M059J (cell line): Measurements from ENCODE around the gene SPRR4. TPM values are rescaled to one million over a fixed set of nuclear protein-coding genes. Genes with fewer than 3 reads are reported as not detected.
"Not testable (repeated sequence)": the region's sequence is repeated elsewhere in the genome, so short reads cannot be mapped to it uniquely, and the experiment has no call there.

Experiments used
- DNase-seq: peaks from one replicate; pipeline ENCODE4 v3.0.0-alpha.2; 2012; ENCODE audit warnings: low read depth
- total RNA-seq: library from RNA; depleted of rRNA; stranded (reverse); fragments of >200 nt; shearing (Covaris generic); gene quantifications from 2 replicates; pipeline ENCODE4 v1.2.3, GENCODE V29; 2014

SPRR4 gene
- total RNA-seq, 1 experiment from 2014 or later: not detected

DNA sequence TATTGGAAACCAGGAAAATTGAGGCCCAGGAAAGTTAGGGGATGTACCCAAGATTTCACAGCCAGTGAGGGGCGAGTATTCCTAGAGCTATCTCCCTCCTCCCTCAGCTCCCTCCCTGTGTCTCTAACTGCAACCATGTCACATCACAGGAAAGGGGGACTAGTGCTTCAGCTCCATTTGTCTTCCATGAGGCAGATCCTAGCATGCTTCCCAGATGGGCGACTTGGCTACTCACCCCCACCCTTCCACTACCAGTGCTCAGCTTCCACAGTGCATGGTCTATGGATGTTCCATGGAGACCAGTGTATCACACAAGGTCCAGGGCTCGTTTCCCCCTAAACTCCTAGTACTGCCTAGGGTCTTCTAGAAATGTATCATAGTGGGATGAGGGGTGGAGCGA, 4.6 kb upstream of the SPRR4 start:
- no peak for DNase-seq

DNA sequence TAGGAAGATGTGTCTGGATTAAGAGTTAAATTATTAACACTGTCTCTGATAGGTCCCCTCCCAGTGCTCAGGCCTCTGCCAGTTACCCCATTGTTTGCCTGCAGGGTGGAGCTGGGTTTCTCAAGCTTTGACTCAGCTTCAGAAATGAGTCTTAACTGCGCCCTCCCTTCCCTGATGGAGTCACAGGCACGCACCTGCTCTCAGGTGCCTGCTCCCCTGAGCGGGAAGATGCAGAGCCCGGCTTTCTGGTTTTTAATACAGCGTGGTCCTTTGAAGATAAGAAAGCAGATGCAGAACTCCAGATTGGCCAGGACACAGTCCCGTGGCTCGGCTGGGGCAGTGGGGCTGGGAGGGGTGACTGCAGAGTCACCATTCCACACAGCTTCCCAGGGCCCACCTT, 3.2 kb upstream of the SPRR4 start:
- no peak for DNase-seq

DNA sequence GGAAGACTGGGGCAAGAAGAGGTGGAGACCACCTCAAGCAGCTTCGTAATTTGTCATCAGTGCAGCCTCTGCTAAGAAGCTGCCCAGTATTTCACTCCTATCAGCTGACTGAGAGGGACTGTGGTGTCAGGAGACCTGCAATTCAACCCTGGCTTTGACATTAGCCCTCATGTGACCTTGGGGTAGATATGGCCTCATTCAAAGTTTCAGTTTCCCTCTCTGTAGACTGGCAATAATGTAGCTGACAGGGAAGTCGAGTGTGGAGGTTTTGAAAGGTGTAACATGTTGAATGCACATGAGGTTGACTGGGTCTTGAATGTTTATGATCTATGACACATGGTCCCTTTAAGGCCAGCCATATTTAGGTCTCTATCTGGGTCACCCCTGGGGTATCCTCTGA, 2.2 kb upstream of the SPRR4 start:
- DNase-seq: no peak

DNA sequence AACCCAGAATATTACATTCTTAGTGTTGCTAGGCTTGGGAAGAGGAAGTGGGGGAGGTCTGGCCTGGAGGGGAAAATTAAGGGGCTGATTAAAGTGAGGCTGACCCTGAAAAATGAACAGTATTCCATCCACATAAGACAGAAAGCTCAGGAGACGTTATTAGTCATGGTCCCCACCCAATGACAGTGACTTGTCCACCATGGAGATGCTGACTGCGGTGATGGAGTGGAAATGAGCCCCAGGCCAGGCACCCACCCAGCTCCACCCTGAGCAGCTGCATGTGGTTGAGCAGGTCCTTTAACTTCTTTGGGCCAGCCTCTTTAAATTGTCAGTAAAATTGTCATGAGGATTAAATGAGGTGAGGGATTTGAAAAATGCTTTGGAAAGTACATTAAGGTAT, 1.4 kb upstream of the SPRR4 start:
- no peak for DNase-seq

DNA sequence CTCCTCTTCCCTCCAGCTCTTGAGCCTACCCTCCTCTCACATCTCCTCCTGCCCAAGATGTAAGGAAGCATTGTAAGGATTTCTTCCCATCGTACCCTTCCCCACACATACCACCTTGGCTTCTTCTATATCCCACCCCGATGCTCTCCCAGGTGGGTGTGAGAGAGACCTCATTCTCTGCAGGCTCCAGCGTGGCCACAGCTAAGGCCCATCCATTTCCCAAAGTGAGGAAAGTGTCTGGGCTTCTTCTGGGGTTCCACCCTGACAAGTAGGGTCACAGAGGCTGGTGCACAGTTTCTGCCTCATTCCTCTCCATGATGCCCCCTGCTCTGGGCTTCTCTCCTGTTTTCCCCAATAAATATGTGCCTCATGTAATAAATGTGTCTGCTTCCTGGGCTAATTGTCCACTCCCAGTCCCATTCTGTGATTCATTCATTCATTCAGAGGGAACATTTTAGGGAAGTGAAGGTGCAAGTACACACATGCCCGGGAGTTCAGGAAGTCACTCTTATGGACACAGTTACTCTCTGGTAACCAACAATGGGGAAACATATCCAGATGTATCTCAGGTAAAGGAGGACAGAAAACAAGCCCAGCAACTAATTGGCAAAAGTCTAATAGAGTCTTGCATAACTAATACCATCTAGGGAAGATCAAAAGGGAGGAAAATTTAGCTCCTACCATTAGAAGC, 1.9 kb downstream of the SPRR4 start:
- DNase-seq: no peak

DNA sequence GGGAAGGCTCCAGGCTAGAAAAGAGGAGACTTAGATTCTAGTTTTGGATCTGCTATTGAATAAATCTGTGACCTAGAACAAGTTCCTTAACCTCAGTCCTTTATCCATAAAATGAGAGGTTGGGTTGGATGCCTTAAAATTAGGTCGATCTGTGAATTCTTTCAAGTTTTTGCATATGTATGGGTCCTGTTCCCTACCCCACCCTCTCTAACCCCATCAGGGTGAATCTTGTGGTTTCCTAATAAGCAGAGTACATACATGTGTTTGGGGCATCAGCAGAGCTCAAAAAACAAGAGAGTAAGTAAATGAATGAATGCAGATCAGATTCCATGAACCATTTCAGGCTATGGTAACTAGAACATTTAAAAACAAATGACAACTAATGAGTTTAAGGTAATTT, 6.2 kb downstream of the SPRR4 start:
- no peak for DNase-seq

DNA sequence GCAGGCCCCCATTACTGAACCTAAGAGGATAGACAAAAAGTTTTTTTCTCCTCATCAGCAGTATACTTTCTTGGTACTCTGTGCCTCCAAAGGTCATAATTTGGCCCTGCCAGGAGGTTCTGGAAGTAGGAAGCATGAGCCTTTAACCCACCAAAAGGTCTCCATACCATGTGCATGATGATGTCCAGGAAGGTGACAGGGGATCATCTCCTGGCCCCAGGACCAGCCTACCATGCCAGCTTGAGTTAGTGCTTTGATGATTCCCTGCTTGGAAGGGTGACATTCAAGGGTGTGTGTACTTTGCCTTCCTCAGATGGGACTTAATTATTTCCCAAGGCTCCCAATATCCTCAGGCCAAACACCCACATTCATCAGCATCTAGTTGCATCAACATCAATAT, 7.2 kb downstream of the SPRR4 start:
- DNase-seq: no peak

DNA sequence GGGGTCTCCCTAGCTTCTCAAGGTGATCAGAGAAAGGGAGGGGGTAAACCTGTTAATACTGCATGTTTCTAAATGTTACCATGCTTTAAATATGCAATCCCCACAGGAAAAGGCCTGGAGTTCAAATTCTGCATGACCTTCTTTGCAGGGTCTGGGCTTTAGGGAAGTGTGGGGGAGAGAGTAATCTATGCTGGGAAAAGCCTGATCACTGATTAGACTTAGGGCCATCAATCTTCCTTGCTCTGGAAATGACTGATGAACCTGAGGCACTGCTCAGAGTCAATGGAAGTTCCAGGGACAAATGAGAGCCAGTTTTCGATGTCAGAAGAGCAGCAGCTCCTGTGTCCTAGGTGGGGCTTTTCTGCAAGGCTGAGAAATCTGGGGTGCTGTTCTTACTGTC, 10.2 kb downstream of the SPRR4 start:
- no peak for DNase-seq

DNA sequence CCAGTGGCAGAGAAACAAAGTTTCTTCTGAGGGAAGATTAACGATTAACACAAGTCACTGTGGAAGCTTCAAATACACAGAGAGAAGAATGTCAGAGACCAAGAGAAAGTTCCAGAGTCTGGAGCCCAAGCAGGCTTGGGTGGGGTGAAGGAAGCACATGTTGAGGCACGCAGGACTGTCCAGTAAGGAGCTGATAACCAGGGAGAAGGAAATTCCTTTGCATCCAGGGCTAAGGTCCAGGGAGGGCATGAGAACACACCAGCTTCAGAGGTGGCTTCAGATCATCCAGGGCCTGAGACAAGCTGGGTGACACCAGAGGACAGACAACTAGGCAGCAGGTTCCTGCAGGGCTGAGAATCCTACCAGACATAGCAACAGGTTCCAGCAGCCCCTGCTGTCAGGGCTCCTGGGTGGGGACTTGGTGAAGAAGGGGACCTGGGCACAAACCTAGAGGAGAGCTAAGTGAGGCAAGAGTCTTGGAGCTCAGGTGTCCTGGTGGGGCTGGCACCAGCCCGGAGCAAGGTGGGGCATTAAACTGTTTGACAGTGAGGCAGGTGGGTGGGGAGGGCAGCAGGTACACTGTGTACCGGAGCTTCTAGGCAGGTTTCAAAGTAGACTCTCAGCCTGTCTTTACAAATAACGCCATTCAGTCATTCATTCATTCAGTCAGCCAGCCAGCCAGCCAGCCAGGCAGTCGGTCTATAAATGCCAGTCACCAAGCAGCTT, 10.9 kb downstream of the SPRR4 start:
- no peak for DNase-seq

DNA sequence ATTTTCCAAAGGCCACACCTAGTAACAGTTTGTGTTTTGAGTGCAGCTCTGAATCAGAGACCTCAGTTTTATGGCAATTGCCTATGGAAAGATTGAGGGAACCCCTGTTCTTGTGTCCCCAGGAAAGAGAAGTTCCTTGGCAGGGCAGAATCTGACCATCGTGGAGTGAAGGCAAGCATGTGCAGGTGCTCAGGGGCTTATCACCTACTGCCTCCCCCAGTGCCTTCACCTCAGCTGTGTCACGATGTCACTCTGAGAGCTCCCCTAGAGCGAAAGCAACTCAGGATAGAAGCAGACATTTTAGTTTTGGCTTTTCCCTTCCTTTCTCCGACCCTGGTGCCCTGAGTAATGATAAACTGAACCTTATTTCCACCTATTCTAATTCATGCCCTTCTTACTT, 11.6 kb downstream of the SPRR4 start:
- DNase-seq: no peak

DNA sequence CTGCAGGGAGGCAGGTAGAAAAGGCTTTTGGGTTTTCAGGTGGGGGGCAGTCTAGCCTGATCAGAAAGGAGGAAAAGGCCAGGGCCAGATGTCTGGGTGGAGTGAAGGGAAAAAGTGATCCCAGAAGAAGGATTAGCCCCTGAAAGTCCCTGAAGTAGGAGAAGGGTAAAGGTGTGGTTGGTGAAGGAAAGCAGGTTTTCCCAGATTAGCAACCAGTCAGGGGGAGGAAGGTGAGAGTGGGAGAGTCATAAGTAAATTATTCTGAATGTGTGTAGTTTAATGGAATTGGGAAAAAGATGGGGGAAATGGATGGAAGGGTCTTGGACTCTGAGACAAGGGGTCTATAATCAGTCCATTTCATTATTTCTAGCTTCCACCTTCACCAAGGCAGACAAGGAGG, 12.8 kb downstream of the SPRR4 start:
- DNase-seq: no peak

DNA sequence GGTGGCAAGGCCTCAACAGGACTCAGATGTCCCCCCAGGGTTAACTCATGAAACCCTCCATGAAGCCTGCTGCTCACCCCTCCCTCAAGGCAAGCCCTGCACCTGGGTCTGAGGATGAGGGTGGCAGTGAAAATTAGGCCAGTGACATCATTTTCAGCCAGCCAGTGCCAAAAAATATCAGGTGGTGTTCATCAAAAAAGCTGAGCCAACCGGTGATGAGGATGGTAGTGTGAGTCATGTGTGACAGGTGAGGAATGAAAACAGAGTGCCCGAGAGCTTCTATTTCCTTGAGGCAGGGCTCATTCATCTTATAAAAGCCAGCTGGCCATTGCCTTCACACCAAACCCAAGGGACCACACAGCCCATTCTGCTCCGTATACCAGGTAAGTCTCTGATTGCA, 13.3 kb downstream of the SPRR4 start, which contains the start of gene SPRR1A:
Gene SPRR1A (plus strand): TSS at position 339 of the 400 bp plus-strand sequence. CDS start 1,150 bp downstream, outside the sequence.
- DNase-seq: no peak

DNA sequence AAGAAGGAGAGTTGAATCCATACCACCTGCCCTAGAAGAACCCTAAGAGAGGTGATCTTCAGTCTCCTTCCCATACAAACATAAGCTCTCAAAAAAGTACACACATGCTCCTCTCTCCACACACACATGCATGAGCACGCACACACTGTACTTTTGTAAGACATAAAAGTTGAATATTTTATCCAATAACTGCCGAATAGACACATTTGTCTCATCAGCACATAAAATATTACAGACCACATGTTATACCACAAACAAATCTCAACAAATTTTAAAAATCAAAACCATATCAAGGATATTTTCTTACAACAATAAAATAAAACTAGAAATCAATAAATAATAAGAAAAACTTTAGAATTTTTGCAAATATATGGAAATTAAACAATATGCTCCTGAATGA, 16.1 kb downstream of the SPRR4 start:
- no peak for DNase-seq

DNA sequence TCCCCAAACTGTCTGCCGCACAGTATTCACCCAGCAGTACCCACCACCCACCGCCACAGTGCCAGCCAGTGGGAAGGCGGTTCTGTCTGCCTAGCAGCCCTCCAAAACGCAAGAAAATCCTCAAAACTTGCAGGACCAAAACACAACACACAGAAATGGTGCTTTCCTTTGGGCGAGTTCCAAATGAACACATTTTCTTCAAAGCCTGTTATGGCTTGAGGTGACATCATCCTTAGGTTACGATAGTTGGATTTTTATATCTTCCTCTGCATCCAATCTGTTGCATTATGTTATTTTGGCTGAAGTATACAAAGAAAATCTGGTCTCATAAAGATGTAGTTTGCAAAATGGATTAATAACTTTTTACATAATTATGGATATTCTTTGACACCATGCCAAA, 22.7 kb downstream of the SPRR4 start:
- no peak for DNase-seq

DNA sequence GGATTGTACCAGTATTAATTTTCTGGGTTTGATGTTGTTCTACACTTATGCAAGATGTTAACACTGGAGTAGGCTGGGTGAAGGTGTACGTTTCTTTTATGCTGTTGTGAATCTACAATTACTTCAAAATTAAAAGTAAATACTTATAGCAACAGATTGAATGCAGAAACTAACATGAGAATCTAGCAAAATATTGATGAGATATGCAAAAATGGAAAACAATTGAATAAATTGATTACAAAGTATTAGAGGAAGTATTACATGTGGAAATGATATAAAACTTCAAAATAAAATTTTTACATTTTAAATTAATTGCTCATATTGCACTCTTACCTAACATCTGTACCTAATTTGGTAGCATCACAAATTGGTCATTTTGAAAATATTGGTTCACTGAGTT, 25.4 kb downstream of the SPRR4 start:
- DNase-seq: no peak

DNA sequence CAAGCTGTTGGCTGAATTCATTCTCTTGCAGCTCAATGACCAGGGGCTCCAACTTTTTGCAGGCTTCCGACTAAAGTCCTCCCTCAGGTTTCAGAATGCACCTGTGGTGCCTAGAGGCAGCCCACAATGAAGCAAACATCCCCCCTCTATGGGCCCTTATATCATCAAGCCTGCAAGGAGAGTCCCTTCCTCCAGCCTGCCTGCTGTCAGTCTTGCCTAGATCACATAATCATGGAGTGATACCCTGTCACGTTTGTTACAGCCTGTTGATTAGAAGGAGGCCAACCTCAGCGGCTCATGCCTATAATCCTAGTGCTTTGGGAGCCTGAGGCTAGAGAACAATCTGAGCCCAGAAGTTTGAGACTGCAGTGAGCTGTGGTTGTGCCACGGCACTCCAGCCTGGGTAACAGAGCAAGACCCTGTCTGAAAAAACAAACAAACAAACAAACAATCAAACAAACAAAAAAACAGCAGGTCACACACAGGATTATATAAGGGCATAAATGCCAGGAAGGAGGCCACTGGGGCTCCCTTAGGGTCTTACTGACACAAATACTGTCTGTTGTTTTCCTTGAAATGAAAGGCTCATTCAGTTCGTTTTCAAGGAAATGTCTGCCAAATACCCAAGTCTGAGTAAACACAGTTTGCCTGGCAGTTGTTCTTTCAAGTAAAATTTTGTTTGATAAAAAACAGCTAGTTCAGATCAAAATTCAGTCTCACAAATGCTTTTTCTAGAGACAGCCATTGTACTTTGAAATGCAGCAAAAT, 26.4 kb downstream of the SPRR4 start:
- DNase-seq: no peak

DNA sequence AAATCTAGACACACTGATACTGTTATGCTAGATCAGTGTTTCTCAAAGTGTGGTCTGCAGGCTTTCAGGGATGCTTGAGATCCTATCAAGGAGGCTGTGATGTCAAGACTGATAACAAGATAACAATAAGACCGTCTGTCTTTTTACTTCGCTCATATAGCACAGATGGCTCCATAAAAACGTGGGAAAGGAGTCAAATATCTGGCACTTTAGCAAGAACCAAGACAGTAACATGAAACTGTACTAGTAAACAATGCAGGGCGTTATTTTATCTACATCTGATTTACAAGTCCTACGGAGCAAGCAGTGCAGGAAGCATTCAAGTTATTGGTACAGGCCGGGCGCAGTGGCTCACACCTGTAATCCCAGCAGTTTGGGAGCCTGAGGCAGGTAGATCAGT, 27.5 kb downstream of the SPRR4 start:
- no peak for DNase-seq

DNA sequence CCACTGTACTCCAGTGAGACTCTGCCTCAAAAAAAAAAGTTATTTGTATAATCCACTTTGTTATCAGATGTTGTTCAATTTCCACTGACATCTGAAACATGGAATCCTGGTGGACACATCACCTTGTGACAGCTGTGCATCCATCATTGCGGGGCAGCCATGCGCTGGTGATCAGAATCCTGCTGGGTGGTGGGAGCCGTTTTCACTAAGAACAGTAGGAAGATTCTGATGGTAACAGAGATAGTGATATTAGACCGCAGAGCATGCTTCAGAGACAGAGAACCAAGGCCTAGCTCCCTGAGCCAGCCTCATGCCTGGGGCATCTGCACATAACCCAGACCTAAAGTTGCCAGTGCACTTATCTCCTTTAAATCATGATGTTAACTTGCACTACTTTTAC, 28.0 kb downstream of the SPRR4 start:
- no peak for DNase-seq

DNA sequence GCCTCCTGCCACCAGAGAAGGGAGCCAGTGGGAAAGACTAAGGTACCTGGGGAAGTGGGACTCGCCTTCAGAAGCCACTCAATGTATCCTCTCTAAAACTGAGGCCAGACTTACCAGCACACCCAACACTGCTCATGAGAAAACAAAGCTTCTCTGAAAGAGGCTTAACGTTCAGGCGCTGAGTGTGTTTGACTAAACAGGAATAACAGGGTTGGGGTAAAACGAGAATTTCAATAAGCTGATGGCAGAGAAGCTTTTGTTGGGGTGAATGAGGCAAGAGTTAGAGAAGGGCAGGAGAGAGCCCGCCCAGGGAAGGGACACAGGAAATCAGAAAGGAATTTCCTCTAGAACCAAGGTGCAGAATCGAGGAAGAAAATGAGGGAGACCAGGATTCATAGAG, 29.4 kb downstream of the SPRR4 start:
- no peak for DNase-seq

DNA sequence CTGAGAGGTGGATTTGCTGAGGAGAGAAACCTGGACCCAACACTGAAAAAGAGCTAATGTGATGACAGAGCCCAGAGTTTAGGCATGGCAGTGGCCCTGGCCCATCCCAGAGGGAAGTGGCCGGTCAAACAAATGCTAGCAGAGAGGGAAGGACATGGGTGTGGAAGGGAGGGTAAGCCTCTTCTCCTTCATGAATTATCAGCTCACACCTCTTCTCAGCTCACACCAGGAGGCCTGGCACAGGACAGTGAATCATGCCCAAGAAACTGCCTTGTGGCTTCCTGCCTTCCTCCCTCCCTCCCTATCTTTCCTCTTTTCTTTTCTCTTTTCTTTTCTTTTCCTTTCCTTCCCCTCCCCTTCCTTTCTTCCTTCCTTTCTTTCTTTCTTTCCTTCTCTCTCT, 29.8 kb downstream of the SPRR4 start:
- DNase-seq: no peak

DNA sequence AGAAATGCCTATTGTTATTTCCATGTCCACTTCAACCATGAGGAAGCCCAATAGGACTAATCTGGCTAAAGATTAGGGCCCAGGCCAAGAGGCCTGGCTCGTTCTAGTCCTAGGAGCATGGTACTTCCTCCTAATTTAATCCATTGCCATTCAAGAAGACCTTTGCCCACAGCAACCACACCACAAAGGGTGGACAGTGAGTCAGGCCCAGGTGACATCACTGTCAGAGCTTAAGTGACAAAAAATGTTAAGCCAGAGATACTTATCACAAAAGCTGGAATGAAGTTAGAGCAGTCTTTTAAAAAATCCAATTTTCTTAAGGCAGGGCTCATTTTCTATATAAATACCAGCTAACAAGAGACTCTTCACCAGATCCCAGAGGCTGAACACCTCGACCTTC, 30.9 kb downstream of the SPRR4 start, which contains the start of gene SPRR3:
Gene SPRR3 (plus strand): TSS at position 368 of the 400 bp plus-strand sequence. CDS start 1,272 bp downstream, outside the sequence.
- DNase-seq: no peak

DNA sequence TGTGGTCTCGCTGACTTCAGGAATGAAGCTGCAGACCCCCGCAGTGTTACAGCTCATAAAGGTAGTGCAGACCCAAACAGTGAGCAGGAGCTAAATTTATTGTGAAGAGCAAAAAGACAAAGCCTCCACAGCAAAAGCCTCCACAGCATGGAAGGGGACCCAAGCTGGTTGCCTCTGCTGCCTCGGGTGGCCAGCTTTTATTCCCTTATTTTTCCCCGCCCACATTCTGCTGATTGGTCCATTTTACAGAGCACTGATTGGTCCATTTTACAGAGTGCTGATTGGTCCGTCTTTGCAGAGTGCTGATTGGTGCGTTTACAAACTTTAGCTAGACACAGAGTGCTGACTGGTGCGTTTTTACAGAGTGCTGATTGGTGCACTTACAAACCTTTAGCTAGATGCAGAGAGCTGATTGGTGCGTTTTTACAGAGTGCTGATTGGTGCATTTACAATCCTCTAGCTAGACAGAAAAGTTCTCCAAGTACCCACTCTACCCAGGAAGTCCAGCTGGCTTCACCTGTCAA, 40.8 kb downstream of the SPRR4 start:
- DNase-seq: not testable (repeated sequence)
